Peyer's patch (tissue), 4 donors: ENCODE measurements around the gene FCGBP. TPM values are rescaled to one million over a fixed set of nuclear protein-coding genes. Genes with fewer than 3 reads are reported as not detected.
"Not testable (repeated sequence)": the region's sequence is repeated elsewhere in the genome, so short reads cannot be mapped to it uniquely, and the experiment has no call there.

Experiments used
- DNase-seq, 3 donors: peaks; one replicate each; pipeline ENCODE4 v3.0.0-alpha.2; 2017 to 2019
- H3K27ac ChIP-seq, 4 donors: fragments of 200-600 bp; sonication (generic); one replicate each; pipeline ENCODE4 v1.5.1; 2016 to 2019
- H3K27me3 ChIP-seq, 2 donors: fragments of 200-600 bp; sonication (generic); one replicate each; pipeline ENCODE4 v1.5.1; 2019
- H3K36me3 ChIP-seq, 3 donors: fragments of 200-600 bp; sonication (generic); one replicate each; pipeline ENCODE4 v1.5.1; 2016 to 2019
- H3K4me1 ChIP-seq, 4 donors: fragments of 200-600 bp; sonication (generic); one replicate each; pipeline ENCODE4 v1.5.1; 2016 to 2019
- H3K4me3 ChIP-seq, 4 donors: fragments of 200-600 bp; sonication (generic); 1 replicate in 3 of 4; 2 replicates in 1 of 4; pipeline ENCODE4 v1.5.1; 2016 to 2019; ENCODE audit warnings: mild to moderate bottlenecking in 1 of 4
- H3K9me3 ChIP-seq, 4 donors: fragments of 200-600 bp; sonication (generic); one replicate each; pipeline ENCODE4 v1.5.1; 2016 to 2019; ENCODE audit warnings: mild to moderate bottlenecking in 1 of 4
- CTCF ChIP-seq, 6 experiments: fragments of 450-650 bp in 4 of 6; fragments of 200-600 bp in 2 of 6; sonication (generic) in 1 of 6; IDR thresholded peaks; one replicate each; pipeline ENCODE4 v1.5.1; 2017 to 2019; ENCODE audit warnings: antibody characterized with exemption in 6 of 6, mild to moderate bottlenecking in 3 of 6, moderate library complexity in 1 of 6
- POLR2A ChIP-seq, 2 donors: fragments of 450-650 bp; IDR thresholded peaks; one replicate each; pipeline ENCODE4 v1.5.1; 2017; ENCODE audit warnings: antibody characterized with exemption in 2 of 2, mild to moderate bottlenecking in 2 of 2, moderate library complexity in 2 of 2
- total RNA-seq, 4 donors: library from RNA; depleted of rRNA; stranded (reverse); fragments of >200 nt; gene quantifications; one replicate each; pipeline ENCODE4 v1.1.0, GENCODE V29; 2016

Gene FCGBP
- total RNA-seq, 4 donors from 2014 or later: 563 to 4,025 (median 1,224) TPM

DNA sequence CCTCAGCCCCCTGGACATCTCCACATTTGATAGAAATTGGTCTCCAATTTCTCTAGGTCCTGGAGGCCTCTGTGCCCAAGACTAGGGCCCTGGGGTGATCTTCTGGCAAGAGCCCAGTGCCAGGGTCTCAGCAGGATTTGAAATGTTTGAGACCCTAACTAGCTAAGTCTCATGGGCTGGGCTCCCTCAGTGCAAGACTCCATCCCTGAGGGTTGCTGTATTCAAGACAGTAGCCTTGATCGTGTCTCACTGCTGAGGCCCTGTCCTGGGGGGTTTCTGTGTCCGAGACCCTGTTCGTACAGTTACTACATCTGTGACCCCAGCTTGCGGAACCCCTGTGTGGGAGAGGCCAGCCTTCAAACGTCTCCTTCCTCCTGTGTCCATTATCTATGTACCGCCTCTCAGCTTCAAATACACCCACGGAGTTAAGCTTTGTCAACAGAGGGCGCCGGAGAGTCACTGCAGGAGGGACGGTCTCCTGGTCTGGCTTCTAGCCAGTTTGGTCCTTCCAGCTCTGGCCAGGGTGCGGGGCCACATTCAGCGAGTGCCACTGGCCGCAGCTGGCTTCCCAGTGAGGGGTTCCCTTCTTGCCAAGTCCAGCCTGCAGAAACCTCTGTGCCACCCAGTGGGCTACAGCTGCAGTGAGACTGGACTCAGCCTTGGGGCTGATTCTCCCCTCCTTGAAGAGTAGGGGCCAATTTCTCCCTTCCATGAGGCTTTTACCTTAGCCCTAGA lies 36.8 kb downstream of the FCGBP start:
- H3K36me3 ChIP-seq, H3K27me3 ChIP-seq, H3K4me1 ChIP-seq, H3K27ac ChIP-seq, H3K4me3 ChIP-seq, H3K9me3 ChIP-seq: not testable (repeated sequence)
- peak in 2 of 3 donors; percentile 45 to 58 for DNase-seq
- peak in 2 of 6 experiments; percentile 49 to 64 for TF ChIP-seq CTCF (IDR thresholded peaks at IDR 0.05)

GRCh38 chr19:39895096-39895495 lies 39.3 kb downstream of the FCGBP start:
- not testable (repeated sequence) for H3K27me3 ChIP-seq, H3K36me3 ChIP-seq, H3K4me1 ChIP-seq, H3K9me3 ChIP-seq, H3K27ac ChIP-seq, DNase-seq, H3K4me3 ChIP-seq

GRCh38 chr19:39894236-39894606 lies 40.2 kb downstream of the FCGBP start:
- DNase-seq: peak in 1 of 3 donors; percentile 2
- not testable (repeated sequence) for H3K27me3 ChIP-seq, H3K4me3 ChIP-seq, H3K4me1 ChIP-seq, H3K9me3 ChIP-seq, H3K36me3 ChIP-seq, H3K27ac ChIP-seq

- not testable (repeated sequence) for H3K27ac ChIP-seq
Measured at GRCh38 chr19:39893366-39894235, 40.8 kb downstream of the FCGBP start.

DNA sequence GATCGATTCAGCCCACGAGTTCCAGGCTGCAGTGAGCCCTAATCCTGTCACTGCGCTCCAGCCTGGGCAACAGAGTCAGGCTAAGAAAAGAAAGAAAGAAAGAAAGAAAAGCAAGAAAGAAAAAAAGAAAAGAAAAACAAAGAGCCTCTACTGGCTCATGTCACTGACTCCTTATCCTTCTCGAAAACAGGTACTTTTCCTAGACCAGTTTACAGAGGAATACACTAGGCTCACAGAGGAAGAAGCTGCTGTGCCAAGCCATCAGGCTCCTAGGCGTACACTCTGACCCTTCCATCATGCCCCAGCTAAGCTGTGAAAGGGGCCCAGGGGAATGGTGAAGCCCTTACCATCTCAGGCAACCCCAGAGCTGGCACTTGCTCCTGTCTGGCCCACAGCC lies 41.9 kb downstream of the FCGBP start:
- DNase-seq, H3K4me1 ChIP-seq, H3K9me3 ChIP-seq, H3K36me3 ChIP-seq, H3K27ac ChIP-seq, H3K27me3 ChIP-seq, H3K4me3 ChIP-seq: not testable (repeated sequence)

More at GRCh38 chr19:39893366-39894235, 40.8 kb downstream of the FCGBP start:
- H3K4me1 ChIP-seq, H3K4me3 ChIP-seq, H3K36me3 ChIP-seq, H3K9me3 ChIP-seq, H3K27me3 ChIP-seq: not testable (repeated sequence)
- DNase-seq: peak in 2 of 3 donors; percentile 25 to 49

DNA sequence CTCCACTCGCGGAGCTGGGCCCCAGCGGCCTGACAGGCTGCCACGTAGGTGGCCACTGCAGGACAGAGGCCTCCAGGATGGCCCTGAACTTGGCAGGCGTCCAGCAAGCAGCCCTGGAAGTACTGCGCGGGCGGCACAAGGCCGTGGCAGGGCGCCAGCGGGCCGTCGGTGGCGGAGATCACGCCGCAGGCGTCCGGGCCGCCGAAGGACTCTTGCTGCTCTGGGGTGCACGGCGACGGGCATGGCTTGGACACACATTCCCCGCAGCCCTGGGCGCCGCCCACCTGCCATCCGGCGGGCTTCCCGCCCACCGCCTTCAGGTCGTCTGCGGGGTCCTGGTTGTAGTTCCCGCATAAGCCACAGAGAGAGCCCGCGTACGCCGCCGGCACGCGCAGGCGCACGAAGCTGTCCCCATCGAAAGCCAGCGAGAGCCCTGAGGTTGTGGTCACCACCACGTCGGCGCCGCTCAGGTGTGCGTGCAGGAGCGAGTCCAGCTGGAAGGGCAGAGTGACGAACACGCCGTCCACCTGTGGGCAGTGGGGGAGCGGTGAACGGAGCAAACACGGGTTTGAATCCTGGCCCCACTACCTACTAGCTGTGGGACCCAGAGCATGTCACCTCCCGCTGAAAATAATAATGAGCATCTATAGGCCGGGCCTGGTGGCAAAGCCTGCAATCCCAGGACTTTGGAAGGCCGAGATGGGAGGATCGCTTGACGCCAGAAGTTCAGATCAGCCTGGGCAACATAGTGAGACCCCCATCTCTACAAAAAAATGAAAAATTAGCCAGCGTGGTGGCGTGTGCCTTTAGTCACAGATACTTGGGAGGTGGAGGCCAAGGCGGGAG lies 42.6 kb downstream of the FCGBP start:
- not testable (repeated sequence) for H3K27me3 ChIP-seq, H3K27ac ChIP-seq, H3K4me1 ChIP-seq, H3K9me3 ChIP-seq, H3K4me3 ChIP-seq, H3K36me3 ChIP-seq
- peak in 1 of 3 donors; percentile 53 for DNase-seq

- Histone ChIP-seq H3K9me3 (no peaks in the 10 kb centered on the region), H3K36me3 (peaks cover 0 to 5% (median 0%) of the 10 kb centered on the region in 3 donors), H3K27ac (no peak overlapping the region), H3K27me3 (no peaks in the 10 kb centered on the region), H3K4me1 (no peaks in the 10 kb centered on the region), H3K4me3 (no peak overlapping the region)
- TF ChIP-seq POLR2A (IDR thresholded peaks at IDR 0.05): no peak
- TF ChIP-seq CTCF (IDR thresholded peaks at IDR 0.05): no peak
- DNase-seq: peak in 1 of 3 donors; percentile 36
Measured at GRCh38 chr19:39890755-39891551, 43.5 kb downstream of the FCGBP start.

DNA sequence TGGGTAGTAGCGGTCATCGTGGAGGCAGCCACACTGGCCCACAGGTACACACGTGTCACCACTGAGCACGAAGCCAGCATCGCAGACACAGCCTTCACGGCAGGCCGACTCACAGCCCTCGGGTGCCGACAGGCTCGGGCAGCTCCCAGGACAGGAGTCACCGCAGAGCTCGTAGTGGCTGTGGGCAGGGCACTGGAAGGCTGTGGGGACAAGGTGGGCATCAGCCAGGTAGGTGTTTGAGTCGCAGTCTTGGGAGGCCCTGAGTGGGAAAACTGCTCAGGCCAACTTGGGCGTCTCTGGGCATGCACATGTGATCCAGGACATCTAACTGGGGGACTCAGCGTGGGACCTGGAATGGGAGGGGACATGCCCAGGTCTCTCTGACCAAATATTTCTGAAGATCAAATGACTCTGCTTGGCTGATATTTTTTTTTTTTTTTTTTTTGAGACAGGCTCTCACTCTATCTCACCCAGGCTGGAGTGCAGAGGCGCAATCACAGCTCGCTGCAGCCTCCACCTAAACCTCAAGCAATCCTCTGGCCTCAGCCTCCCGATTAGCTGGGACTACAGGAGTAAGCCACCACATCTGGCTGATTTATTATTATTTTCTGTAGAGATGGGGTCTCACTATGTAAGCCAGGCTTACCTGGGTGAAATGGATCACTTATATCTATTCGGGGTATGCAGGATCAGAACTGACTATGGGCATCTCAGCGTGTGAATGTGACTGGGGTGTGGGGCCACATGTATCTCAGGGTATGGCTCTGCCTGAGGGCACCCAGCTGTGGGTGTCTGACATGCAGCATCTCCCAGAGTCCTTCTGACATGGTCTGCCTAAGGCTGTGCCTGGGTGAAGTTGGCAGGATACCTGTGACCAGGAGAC lies 44.3 kb downstream of the FCGBP start:
- DNase-seq: peak in 1 of 3 donors; percentile 46
- H3K36me3 ChIP-seq: not testable (repeated sequence)

GRCh38 chr19:39887456-39887951 lies 46.9 kb downstream of the FCGBP start:
- H3K27ac ChIP-seq, H3K4me3 ChIP-seq, H3K9me3 ChIP-seq, DNase-seq, H3K36me3 ChIP-seq, H3K27me3 ChIP-seq, H3K4me1 ChIP-seq: not testable (repeated sequence)

More for the DNA sequence above, 44.3 kb downstream of the FCGBP start:
- H3K4me3 ChIP-seq, H3K27ac ChIP-seq, H3K9me3 ChIP-seq, H3K27me3 ChIP-seq, H3K4me1 ChIP-seq: not testable (repeated sequence)

- H3K4me1 ChIP-seq, H3K9me3 ChIP-seq, H3K4me3 ChIP-seq, H3K36me3 ChIP-seq, H3K27me3 ChIP-seq, H3K27ac ChIP-seq: not testable (repeated sequence)
- DNase-seq: peak in 1 of 3 donors; percentile 45
Measured at GRCh38 chr19:39885821-39886554, 48.4 kb downstream of the FCGBP start.
